Measurements from ENCODE around the gene GAP43. TPM values are rescaled to one million over a fixed set of nuclear protein-coding genes. Genes with fewer than 3 reads are reported as not detected.
A peak's percentile ranks its signal among the peaks of the same experiment; 100 is the strongest.
"Not testable (repeated sequence)": the region's sequence is repeated elsewhere in the genome, so short reads cannot be mapped to it uniquely, and the experiment has no call there.

The GAP43 gene
- polyA plus RNA-seq, 4 donors = 0.26 to 1.5 (median 0.64) TPM

GRCh38 chr3:115692887-115693524 lies 69.7 kb downstream of the GAP43 start:
- peak in 3 of 4 donors; percentile 44 to 77 (median 53) for DNase-seq (ENCODE audit: low read depth in 4 of 4, low spot score in 2 of 4)

- no peak for DNase-seq (ENCODE audit: low read depth in 4 of 4, low spot score in 2 of 4)
Measured at GRCh38 chr3:115693868-115694267, 70.6 kb downstream of the GAP43 start.

DNA sequence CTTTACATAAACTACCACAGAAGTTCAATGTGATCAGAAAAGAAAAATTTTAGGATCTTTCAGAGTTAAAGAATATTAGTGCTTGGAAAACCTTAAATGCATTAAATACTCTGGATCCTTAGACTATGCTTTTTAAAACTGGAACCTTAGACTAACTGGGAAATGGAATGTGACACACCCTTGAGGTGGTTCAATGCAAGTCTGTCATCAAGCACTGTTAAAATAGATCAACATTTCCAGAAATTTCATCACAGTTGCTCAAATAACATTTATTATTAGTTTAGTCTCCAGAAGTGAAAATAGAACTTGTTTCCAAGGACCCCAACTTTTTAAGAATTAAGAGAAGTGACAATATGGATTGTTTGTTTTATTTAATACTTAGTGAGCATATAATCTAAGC lies 71.8 kb downstream of the GAP43 start:
- no peak for DNase-seq (ENCODE audit: low read depth in 4 of 4, low spot score in 2 of 4)

- DNase-seq (ENCODE audit: low read depth in 4 of 4, low spot score in 2 of 4) = no peak
Measured at GRCh38 chr3:115697263-115698053, 74.1 kb downstream of the GAP43 start.

DNA sequence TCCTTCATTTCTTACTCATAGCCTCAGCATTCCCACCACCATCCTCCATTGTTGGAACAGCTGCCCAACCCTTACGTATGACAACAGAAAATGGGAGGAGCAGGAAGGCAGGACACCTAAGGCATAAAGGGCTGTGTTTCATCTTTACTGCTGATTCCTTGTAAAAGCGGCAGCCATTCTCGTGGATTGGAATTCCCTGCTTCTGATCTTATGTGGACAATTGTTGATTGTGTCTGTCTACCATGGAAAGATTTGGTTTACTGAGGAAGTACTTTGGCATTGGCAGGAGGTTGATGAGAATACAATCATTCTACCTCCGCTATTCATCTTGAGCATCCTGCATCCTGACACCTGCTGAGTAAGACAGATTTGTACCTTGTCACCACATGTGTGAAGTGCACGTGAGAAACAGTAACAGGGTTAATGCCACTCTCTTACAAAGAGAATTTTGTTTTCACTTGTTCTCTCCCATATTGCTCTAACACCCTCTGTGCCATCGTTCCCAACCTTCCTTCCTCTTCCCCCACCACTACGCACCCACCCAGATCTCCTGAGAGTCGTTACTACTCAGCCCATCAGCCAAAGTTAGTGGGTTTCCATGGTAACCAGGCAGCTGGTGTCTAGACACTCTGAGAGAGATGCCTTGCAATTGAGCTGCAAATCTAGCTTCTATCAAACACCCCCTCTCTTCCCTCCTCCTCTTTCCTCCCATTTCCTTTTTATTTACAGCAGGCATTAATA lies 75.7 kb downstream of the GAP43 start:
- no peak for DNase-seq (ENCODE audit: low read depth in 4 of 4, low spot score in 2 of 4)

GRCh38 chr3:115699706-115700105 lies 76.4 kb downstream of the GAP43 start:
- no peak for DNase-seq (ENCODE audit: low read depth in 4 of 4, low spot score in 2 of 4)

- no peak for DNase-seq (ENCODE audit: low read depth in 4 of 4, low spot score in 2 of 4)
Measured at GRCh38 chr3:115702598-115702997, 79.3 kb downstream of the GAP43 start.

- DNase-seq (ENCODE audit: low read depth in 4 of 4, low spot score in 2 of 4) = no peak
Measured at GRCh38 chr3:115704661-115705338, 81.5 kb downstream of the GAP43 start.

GRCh38 chr3:115706311-115706829 lies 83.1 kb downstream of the GAP43 start:
- no peak for DNase-seq (ENCODE audit: low read depth in 4 of 4, low spot score in 2 of 4)

- no peak for DNase-seq (ENCODE audit: low read depth in 4 of 4, low spot score in 2 of 4)
Measured at GRCh38 chr3:115708540-115708939, 85.2 kb downstream of the GAP43 start.

DNA sequence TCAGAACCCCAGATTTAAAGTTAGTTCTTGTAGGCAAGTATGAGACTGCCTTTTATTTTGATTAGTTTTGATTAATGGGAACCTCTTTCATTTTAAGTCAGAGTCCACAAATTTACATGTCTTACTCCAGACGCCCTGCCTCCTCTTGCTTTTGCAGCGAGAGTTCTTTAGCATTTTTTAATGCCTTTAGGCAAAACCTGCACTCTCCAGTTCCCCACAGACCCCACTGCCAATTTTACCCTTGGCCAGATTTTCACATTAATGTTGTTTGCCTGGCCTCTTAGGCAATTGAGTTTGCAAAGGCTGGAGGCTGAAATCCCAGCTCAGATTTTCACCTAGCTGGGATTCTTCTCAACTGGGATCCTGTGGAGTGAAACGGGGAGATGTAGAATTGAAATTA lies 85.8 kb downstream of the GAP43 start:
- DNase-seq (ENCODE audit: low read depth in 4 of 4, low spot score in 2 of 4) = no peak

DNA sequence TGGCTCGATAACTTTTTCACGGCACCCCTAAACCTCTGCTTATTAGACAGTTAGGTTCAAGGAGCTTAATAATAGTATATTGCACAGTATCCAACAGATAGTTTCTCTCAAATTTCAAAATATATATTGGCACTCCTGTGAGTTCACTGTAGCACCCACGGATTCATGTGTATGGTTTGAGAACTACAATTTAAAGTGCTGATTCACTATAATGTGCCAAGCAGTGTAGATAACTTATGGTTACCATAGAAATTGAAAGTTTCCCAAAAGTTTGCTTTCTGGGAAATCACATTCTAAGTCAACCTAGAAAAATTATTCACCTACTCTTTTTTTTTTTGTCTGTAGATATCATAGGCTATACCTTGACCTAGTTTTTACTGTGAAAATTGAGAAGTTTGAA lies 86.6 kb downstream of the GAP43 start:
- DNase-seq (ENCODE audit: low read depth in 4 of 4, low spot score in 2 of 4) = no peak

DNA sequence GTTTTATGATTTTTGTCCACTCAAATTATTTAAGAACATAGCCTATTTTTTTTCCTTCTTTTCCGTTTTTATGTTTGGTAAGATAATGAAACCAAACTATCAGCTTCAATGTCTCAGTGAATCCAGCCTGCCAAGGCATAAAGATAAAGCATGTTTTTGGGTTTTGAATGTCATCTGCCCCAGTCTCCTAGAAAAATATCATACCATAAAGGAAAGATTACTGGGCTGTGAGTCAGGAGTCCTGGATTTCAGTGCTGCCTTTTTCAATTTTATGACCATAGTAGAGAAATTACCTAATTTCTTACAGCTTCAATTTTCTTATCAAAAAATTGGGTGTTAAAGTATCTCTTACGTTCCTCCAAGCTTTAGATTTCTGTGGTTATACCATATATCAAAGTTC lies 87.5 kb downstream of the GAP43 start:
- no peak for DNase-seq (ENCODE audit: low read depth in 4 of 4, low spot score in 2 of 4)

DNA sequence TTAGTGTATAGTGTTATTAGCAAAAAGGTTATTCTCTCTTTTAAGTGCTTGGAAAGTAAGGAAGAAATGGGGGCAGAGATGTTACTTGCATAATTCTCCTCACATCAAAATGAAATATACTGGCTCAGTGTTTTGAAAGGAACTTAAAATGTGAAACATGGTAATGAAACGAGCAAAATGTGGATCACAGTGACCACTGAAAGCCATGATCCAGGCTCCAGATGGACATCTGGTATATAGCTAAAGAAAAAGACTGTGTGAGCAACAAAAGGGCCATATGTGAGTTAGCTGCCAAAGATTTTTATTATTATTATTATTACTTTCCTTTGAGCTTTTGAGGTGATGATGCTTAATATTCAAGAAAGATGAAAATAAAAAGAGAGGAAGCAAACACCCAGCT lies 89.6 kb downstream of the GAP43 start:
- DNase-seq (ENCODE audit: low read depth in 4 of 4, low spot score in 2 of 4) = no peak

- no peak for DNase-seq (ENCODE audit: low read depth in 4 of 4, low spot score in 2 of 4)
Measured at GRCh38 chr3:115713284-115713683, 90.0 kb downstream of the GAP43 start.

DNA sequence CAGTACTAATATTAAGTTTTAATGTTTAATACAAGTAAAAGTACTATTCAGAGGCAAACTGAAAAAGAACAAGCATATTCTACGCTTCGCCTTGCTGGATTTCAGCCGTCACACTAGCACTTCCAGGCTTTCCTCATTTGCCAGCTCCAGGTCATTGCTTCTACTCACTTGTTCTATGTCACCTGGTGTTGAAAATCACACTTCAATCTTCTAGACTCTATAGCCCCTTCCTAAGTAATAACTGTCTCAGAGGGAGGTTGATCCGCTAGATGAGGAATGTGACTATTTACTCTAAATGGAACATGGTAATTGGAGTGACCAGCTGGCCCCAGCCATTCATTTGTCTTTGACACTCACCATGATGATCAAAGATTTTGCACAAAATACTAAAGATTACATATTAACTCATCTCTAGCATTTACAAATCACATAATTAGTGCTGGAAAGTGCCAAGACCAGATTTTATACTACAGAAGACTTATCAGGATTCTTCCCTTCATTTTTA lies 92.0 kb downstream of the GAP43 start:
- no peak for DNase-seq (ENCODE audit: low read depth in 4 of 4, low spot score in 2 of 4)

GRCh38 chr3:115720983-115721382 lies 97.7 kb downstream of the GAP43 start:
- DNase-seq (ENCODE audit: low read depth in 4 of 4, low spot score in 2 of 4) = no peak

DNA sequence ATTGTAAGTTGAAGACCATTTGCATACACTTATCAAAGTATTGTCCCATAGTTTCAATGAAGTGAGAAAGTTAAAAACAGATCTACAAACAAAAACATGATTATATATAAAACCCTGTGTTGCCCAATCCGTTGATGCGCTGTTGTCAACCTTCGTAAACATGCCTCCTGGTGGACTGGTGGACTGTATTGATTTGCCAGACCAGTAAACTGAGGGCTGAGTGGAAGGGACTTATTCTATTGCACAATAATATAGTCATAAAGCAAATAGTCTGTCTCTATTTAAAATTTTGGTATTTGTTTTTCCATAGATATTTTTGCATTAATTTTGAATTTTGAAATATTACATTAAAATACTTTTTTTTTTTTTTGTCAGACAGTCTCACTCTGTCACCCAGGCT lies 102.5 kb downstream of the GAP43 start:
- DNase-seq (ENCODE audit: low read depth in 4 of 4, low spot score in 2 of 4) = no peak

DNA sequence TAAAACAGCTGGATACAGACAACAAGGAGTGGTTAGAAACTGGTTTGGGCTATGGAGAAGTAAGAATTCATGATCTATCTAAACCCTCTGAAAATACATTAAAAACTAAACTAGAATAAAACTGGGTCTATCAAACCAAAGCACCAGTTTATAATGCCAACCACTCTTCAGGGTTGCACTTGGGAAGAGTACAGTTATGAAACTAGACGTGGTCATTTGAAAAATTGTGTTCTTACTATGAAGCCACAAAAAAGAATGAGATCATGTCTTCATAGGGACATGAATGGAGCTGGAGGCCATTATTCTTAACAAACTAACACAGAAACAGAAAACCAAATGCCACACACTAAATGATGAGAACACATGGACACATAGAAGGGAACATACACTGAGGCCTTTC lies 103.8 kb downstream of the GAP43 start:
- no peak for DNase-seq (ENCODE audit: low read depth in 4 of 4, low spot score in 2 of 4)

GRCh38 chr3:115728013-115728412 lies 104.7 kb downstream of the GAP43 start:
- no peak for DNase-seq (ENCODE audit: low read depth in 4 of 4, low spot score in 2 of 4)

GRCh38 chr3:115736341-115736740 lies 113.0 kb downstream of the GAP43 start:
- DNase-seq (ENCODE audit: low read depth in 4 of 4, low spot score in 2 of 4) = not testable (repeated sequence)

Data from left renal cortex interstitium (tissue), 4 donors.